ENCODE measurements around the gene SNX14. TPM values are rescaled to one million over a fixed set of nuclear protein-coding genes. Genes with fewer than 3 reads are reported as not detected.
"Not testable (repeated sequence)": the region's sequence is repeated elsewhere in the genome, so short reads cannot be mapped to it uniquely, and the experiment has no call there.

Gene SNX14
- total and polyA plus RNA-seq, 9 donors: 39.7 to 80.2 (median 61.2) TPM

GRCh38 chr6:85594197-85594930, 706 bp upstream of the SNX14 start:
- Histone ChIP-seq H3K27me3 (no peaks in the 10 kb centered on the region), H3K4me1 (ENCODE audit: insufficient read depth) (peaks cover 4% of the 10 kb centered on the region), H3K4me3 (peak overlapping the region; percentile 59), H3K9me3 (no peaks in the 10 kb centered on the region), H3K36me3 (no peaks in the 10 kb centered on the region), H3K27ac (peak overlapping the region; percentile 80 to 91)
- 0% methylated on average over 35 of the region's 35 CpGs for WGBS, 3 donors
- no peak for DNase-seq
- intact Hi-C loops (cut with DNase I): loop anchor here in 3 of 4 donors (5.0 kb wide), 3 partner anchors 48 to 88 kb away; partner anchors contain the start of gene SYNCRIP (in 1 of the 3)
- no peak for TF ChIP-seq POLR2A (IDR thresholded peaks at IDR 0.05)
- TF ChIP-seq CTCF (IDR thresholded peaks at IDR 0.05): no peak
- no peak for TF ChIP-seq EP300 (IDR thresholded peaks at IDR 0.05)

- Histone ChIP-seq H3K9me3 (no peaks in the 10 kb centered on the region), H3K27me3 (no peaks in the 10 kb centered on the region), H3K4me1 (ENCODE audit: insufficient read depth) (peaks cover 4% of the 10 kb centered on the region), H3K27ac (no peak overlapping the region), H3K4me3 (no peak overlapping the region), H3K36me3 (no peaks in the 10 kb centered on the region)
- TF ChIP-seq EP300 (IDR thresholded peaks at IDR 0.05) (no peak), CTCF (IDR thresholded peaks at IDR 0.05) (no peak), POLR2A (IDR thresholded peaks at IDR 0.05) (no peak)
- DNase-seq: no peak
- intact Hi-C loops (cut with DNase I): loop anchor here in 3 of 4 donors (5.0 kb wide), 3 partner anchors 50 to 90 kb away; partner anchors contain the start of gene SYNCRIP (in 1 of the 3)
- WGBS, 3 donors: 99 to 100% (median 100%) methylated on average over 1 of the region's 1 CpG
Observed at GRCh38 chr6:85592033-85592432, 1.6 kb downstream of the SNX14 start.

- DNase-seq: no peak
- WGBS, 3 donors: 96 to 98% (median 98%) methylated on average over 1 of the region's 1 CpG
- H3K27me3 ChIP-seq: no peaks in the 10 kb centered on the region
- intact Hi-C loops (cut with DNase I): loop anchor here in 3 of 4 donors (5.0 kb wide), 3 partner anchors 51 to 91 kb away; partner anchors contain the start of gene SYNCRIP (in 1 of the 3)
- H3K36me3 ChIP-seq: no peaks in the 10 kb centered on the region
- no peak for TF ChIP-seq POLR2A (IDR thresholded peaks at IDR 0.05)
- no peak for TF ChIP-seq CTCF (IDR thresholded peaks at IDR 0.05)
- TF ChIP-seq EP300 (IDR thresholded peaks at IDR 0.05): no peak
- no peaks in the 10 kb centered on the region for H3K9me3 ChIP-seq
- H3K4me1 ChIP-seq (ENCODE audit: insufficient read depth): peaks cover 4% of the 10 kb centered on the region
- no peak overlapping the region for H3K4me3 ChIP-seq
- no peak overlapping the region for H3K27ac ChIP-seq
Observed at GRCh38 chr6:85591207-85591606, 2.5 kb downstream of the SNX14 start.

- 92 to 100% (median 94%) methylated on average over 3 of the region's 3 CpGs for WGBS, 3 donors
Observed at GRCh38 chr6:85585741-85586140, 7.9 kb downstream of the SNX14 start.

GRCh38 chr6:85582832-85583231, 10.8 kb downstream of the SNX14 start:
- WGBS, 3 donors: 94 to 98% (median 97%) methylated on average over 4 of the region's 4 CpGs
- H3K27ac ChIP-seq; intact Hi-C loops (cut with DNase I); H3K4me3 ChIP-seq; H3K27me3 ChIP-seq; DNase-seq; H3K36me3 ChIP-seq; H3K9me3 ChIP-seq; H3K4me1 ChIP-seq (ENCODE audit: insufficient read depth): not testable (repeated sequence)

More at GRCh38 chr6:85585741-85586140, 7.9 kb downstream of the SNX14 start:
- Histone ChIP-seq H3K36me3 (no peaks in the 10 kb centered on the region), H3K27me3 (no peaks in the 10 kb centered on the region), H3K4me1 (ENCODE audit: insufficient read depth) (no peaks in the 10 kb centered on the region), H3K27ac (no peak overlapping the region), H3K9me3 (no peaks in the 10 kb centered on the region), H3K4me3 (no peak overlapping the region)
- no peak for DNase-seq
- TF ChIP-seq POLR2A (IDR thresholded peaks at IDR 0.05) (no peak), CTCF (IDR thresholded peaks at IDR 0.05) (no peak), EP300 (IDR thresholded peaks at IDR 0.05) (no peak)
- intact Hi-C loops (cut with DNase I): no loop called here

All from ovary (tissue), 9 donors.